HG03064 (cell line): ENCODE results near the gene CFD.
"Not testable (repeated sequence)": the region's sequence is repeated elsewhere in the genome, so short reads cannot be mapped to it uniquely, and the experiment has no call there.

Experiments used
- ATAC-seq: cut with Tn5 transposase; IDR thresholded peaks from one replicate; pipeline ENCODE4 v1.9.1; 2021; ENCODE audit warnings: low read depth; ENCODE audit not compliant: unreplicated experiment

The CFD gene

DNA sequence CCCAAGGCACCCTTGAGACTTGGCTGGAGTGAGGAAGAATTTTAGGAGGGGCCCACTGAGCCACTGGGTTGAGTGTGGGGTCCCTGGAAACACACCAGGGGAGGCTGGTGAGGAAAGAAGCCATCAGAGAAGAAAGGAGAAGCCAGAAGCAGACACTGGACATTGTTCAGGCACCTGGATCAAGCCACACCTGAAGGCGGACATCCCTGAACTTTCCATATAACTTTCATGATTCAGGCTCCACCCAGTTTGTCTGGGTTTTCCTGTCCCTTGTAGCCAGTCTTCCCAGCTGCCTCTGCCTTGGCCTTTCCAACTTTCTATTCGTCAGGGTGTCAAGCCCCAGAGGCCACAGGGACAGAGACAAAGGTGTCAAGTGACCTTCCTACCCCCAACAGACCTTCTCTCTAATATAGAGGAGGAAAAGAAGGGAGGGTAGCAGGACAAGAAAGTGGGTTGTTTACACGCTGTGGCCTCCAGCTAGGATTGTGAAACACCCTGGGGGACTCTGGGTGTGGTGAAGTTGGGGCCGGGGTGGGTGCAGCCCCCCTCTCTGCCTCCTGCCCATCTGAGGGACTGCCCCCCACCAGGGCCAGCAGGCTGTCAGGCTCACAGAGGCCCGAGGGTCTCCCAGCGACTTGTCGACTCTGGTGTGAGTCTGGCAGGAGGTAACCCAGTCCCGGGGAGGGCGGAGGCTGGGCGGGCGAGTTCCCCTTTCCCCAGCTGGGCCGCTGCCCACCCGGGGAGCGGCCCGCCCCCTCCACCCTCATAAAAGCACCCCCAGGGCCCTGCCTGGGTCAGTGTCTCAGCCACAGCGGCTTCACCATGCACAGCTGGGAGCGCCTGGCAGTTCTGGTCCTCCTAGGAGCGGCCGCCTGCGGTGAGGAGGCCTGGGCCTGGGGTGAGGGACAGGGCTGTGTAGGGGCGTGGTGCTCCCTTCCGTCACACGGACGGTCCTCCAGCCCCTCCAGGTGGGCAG is at the start of gene CFD:
Gene CFD (plus strand): TSS at position 797 of the 976 bp plus-strand sequence. CDS start 26 bp downstream, at position 823.
- no peak for ATAC-seq

GRCh38 chr19:810077-810855 is 49.2 kb upstream of the CFD start:
- no peak for ATAC-seq

DNA sequence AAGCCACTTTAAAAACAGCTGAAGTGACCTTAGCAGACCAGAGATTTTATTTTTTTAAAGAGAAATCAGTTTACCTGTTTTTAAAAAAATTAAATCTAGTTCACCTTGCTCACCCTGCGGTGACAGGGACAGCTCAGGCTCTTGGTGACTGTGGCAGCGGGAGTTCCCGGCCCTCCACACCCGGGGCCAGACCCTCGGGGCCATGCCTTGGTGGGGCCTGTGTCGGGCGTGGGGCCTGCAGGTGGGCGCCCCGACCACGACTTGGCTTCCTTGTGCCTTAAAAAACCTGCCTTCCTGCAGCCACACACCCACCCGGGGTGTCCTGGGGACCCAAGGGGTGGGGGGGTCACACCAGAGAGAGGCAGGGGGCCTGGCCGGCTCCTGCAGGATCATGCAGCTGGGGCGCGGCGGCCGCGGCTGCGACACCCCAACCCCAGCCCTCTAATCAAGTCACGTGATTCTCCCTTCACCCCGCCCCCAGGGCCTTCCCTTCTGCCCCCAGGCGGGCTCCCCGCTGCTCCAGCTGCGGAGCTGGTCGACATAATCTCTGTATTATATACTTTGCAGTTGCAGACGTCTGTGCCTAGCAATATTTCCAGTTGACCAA is 48.5 kb upstream of the CFD start:
- ATAC-seq: no peak

DNA sequence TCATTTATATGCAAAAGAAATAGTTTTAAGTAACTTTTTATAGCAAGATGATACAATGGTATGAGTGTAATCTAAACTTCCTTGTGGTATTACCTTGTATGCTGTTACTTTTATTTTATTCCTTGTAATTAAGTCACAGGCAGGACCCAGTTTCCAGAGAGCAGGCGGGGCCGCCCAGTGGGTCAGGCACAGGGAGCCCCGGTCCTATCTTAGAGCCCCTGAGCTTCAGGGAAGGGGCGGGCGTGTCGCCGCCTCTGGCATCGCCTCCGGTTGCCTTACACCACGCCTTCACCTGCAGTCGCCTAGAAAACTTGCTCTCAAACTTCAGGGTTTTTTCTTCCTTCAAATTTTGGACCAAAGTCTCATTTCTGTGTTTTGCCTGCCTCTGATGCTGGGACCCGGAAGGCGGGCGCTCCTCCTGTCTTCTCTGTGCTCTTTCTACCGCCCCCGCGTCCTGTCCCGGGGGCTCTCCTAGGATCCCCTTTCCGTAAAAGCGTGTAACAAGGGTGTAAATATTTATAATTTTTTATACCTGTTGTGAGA is 47.9 kb upstream of the CFD start:
- no peak for ATAC-seq

- ATAC-seq: no peak
These were observed 47.3 kb upstream of the CFD start for GRCh38 chr19:812049-812746.

- ATAC-seq: no peak
These were observed 46.7 kb upstream of the CFD start for GRCh38 chr19:812747-813218.

DNA sequence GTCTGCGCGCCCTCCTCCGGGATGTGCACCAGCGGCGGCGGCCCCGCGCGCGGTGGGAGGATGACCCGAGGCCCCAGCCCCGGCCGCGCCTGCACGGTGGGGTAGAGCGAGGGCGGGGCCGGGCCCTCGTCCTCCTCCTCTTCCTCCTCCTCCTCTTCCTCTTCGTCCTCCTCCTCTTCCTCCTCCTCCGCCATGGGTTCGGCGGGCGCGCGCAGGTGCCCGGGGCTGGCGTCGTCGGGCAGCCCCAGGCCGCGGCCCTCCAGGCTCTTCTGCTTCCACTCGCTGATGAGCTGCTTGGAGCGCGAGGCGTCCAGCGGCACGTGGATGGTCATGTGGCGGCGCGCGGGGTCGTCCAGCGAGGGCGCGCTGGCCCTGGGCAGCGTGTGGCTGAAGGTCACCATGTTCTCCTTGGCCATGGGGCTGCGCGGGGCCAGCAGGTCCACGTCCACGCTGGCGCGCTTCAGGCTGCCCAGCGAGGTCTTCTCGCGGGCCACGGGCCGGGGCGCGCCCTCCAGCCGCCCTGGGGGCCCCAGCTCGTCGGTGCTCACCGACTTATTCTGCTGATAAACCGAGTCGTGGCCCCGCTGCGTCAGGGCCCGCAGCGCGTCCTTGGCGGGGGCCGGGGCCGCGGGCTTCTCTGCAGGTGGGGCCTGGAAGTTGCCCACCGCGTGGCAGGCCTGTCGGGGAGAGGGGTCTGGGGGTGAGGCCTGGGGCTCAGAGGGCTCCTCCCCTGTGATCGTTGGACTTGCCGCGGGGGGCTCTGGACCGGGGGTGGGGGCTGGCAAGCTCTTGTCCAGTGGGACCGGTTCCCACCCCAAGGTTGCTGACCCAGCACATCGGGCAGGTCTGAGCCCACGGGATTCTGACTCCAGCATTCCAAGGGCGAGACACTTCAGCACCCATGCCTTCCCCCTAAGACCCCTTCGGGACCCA is 46.0 kb upstream of the CFD start:
- ATAC-seq: no peak

DNA sequence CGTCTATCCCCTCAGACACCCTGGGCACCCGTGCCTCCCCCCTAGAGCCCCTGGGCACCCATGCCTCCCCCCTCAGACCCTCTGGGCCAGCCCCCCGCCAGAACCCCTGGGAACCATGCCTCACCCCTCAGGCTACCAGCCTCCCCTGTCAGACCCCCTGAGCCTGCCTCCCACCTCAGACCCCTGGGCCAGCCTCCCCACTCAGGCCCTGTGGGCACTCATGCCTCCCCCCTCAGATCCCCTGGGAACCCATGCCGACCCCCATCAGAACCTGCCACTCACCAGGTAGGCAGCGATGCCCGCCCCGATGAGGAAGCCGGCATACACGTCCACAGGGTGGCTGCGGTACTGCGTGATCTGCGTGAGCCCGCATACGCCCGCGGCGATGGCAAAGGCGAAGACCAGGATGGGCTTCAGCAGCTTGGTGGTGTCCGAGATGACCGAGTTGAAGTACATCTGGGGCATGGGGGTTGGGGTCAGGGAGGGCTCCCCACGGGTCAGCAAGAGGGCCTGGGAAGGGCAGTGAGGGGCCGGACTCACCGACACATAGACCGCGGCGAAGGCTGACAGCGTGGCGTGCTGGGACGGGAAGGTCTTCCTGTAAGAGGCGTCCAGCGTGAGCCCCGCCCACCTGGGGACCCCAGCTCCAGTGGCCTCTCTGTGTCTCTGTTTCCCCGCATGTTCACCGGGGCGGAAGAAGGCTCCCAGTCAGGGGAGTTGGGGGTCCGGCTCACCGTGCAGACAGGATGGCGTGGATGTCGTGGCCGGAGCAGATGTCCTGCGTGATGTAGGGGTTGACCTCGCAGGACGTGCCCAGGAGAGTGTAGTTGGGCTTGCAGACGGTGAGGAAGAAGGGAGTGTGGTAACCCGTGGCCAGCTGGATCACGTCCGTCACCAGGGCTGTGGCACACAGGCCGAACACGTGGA is 45.0 kb upstream of the CFD start:
- no peak for ATAC-seq

GRCh38 chr19:815079-815774 is 44.2 kb upstream of the CFD start:
- ATAC-seq: no peak

GRCh38 chr19:815775-816499 is 43.5 kb upstream of the CFD start:
- ATAC-seq: no peak

DNA sequence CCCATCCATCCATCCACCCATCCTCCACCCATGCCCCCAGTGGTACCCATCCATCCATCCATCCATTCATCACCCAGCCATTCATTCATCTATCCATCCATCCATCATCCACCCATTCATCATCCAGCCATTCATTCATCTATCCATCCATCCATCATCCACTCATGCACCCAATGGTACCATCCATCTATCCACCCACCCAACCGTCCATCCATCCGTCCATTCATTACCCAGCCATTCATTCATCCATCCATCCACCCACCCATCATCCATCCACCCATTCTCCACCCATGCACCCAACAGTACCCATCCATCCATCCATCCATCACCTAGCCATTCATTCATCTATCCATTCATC is 43.0 kb upstream of the CFD start:
- ATAC-seq: no peak

DNA sequence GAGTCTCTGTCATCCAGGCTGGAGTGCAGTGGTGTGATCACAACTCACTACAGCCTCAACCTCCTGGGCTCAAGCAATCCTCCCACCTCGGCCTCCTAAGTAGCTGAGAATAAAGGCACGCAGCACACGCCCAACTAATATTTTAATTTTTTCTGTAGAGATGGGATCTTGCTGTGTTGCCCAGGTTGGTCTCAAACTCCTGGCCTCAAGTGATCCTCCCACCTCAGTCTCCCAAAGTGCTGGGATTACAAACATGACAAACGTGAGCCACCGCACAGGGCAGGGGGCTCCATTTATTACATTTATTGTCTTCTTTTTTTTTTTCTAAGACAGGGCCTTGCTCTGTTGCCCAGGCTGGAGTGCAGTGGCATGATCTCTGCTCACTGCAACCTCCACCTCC is 39.3 kb upstream of the CFD start:
- ATAC-seq: not testable (repeated sequence)

DNA sequence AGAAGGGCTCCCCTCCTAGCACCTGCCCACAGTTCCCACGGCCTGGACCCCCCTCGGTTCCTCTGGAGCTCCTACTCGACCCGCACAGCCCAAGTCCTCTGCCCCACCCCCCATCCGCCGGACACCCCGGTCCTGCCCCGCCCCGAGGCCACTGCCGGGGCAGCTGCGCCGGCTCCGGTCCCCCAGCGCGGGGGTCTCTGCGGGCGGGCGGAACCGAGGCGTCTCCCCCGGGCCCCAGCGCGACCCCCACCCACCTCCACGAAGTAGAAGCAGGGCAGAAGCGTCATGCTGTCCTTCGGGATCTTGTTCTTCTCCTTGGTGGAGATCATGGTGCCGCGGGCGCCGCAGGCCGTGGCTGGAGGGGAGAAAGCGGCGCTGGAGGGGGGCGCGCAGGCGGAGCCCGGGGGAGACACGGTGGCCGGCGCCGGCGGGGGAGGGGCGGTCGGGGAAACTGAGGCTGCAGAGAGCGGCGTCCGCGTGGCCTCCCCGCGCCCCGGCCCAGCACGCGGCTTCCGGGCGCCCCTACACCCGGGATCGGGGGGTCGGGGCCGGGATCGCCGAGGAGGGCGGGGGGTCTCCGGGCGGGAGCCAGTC is 38.1 kb upstream of the CFD start:
- no peak for ATAC-seq

DNA sequence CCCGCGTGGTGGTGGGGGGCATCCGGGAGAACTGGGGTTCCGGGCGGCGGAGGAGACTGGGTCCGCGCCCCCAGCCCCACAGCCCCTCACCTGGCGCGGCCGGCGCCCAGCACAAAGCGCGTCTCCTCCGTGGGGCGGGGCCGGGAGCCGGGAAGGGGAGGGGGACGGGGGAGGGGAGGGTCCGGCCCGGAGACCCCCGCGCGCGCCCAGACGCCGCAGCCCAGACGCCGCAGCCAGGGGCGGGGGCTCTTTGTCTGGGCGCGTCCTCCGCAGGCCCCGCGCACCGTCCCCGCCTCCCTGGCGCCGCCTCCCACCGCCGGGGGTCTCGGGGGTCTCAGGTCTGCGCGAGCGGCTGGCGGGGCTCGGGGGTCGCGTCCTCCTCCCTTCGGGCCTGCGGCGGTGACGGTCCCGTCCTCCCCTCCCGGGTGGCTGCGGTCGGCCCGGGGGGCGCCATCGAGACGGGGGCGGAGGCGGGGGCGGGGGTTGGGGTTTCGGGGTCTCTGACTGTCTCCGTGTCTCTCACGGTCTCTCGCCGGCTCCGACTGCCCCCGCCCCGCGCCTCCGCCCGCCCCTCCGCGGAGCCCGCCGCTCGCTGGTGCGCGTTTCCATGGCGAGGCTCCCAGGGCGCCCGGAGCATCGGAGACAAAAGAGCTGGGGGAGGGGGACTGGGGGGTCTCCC is 37.5 kb upstream of the CFD start, which contains the start of gene PLPPR3:
Gene PLPPR3 (minus strand): TSS at position 131 of the 679 bp plus-strand sequence. CDS start 396 bp downstream, outside the sequence.
- no peak for ATAC-seq

GRCh38 chr19:823565-824121 is 35.8 kb upstream of the CFD start:
- ATAC-seq: no peak
